Progenitor cell of endocrine pancreas (in vitro differentiated cells): ENCODE measurements around the gene TFDP1. TPM values are rescaled to one million over a fixed set of nuclear protein-coding genes. Genes with fewer than 3 reads are reported as not detected.
A peak's percentile ranks its signal among the peaks of the same experiment; 100 is the strongest.
"Not testable (repeated sequence)": the region's sequence is repeated elsewhere in the genome, so short reads cannot be mapped to it uniquely, and the experiment has no call there.

Experiments used
- DNase-seq: peaks from one replicate; pipeline ENCODE4 v3.0.0; 2021; ENCODE audit warnings: low spot score; ENCODE audit not compliant: unreplicated experiment
- H3K27ac Mint-ChIP-seq: 2 replicates; pipeline ENCODE4 v1.8.0; 2021; ENCODE audit warnings: mild to moderate bottlenecking, moderate library complexity, mixed read lengths
- H3K27me3 Mint-ChIP-seq: 2 replicates; pipeline ENCODE4 v1.8.0; 2021; ENCODE audit warnings: mixed read lengths
- H3K36me3 Mint-ChIP-seq: 2 replicates; pipeline ENCODE4 v1.8.0; 2022; ENCODE audit warnings: mixed read lengths; ENCODE audit not compliant: insufficient read depth
- H3K4me1 Mint-ChIP-seq: 2 replicates; pipeline ENCODE4 v1.8.0; 2021; ENCODE audit warnings: low read depth, mixed read lengths
- H3K4me3 Mint-ChIP-seq: 2 replicates; pipeline ENCODE4 v1.8.0; 2021; ENCODE audit warnings: low read depth, mild to moderate bottlenecking, moderate library complexity, mixed read lengths
- H3K9me3 Mint-ChIP-seq: 2 replicates; pipeline ENCODE4 v1.8.0; 2021; ENCODE audit warnings: low read depth, mixed read lengths
- total RNA-seq: library from RNA; stranded (reverse); gene quantifications from 2 replicates; pipeline ENCODE4 v1.2.1, GENCODE V29; 2021
- TF ChIP-seq, protein P1 (sequence below): fragments of 200-600 bp; sonication (generic); IDR thresholded peaks from one replicate; pipeline ENCODE4 v1.5.0; 2021; ENCODE audit warnings: antibody characterized with exemption, mild to moderate bottlenecking; ENCODE audit not compliant: unreplicated experiment

Gene TFDP1
- total RNA-seq, 1 donor from 2014 or later: 58.2 TPM

- Mint-ChIP-seq H3K27ac (no peak overlapping the region), H3K4me3 (no peak overlapping the region), H3K9me3 (no peaks in the 10 kb centered on the region), H3K4me1 (peaks cover 9% of the 10 kb centered on the region), H3K27me3 (no peaks in the 10 kb centered on the region), H3K36me3 (peaks cover 5% of the 10 kb centered on the region)
- DNase-seq: no peak
- TF ChIP-seq, protein P1, sequence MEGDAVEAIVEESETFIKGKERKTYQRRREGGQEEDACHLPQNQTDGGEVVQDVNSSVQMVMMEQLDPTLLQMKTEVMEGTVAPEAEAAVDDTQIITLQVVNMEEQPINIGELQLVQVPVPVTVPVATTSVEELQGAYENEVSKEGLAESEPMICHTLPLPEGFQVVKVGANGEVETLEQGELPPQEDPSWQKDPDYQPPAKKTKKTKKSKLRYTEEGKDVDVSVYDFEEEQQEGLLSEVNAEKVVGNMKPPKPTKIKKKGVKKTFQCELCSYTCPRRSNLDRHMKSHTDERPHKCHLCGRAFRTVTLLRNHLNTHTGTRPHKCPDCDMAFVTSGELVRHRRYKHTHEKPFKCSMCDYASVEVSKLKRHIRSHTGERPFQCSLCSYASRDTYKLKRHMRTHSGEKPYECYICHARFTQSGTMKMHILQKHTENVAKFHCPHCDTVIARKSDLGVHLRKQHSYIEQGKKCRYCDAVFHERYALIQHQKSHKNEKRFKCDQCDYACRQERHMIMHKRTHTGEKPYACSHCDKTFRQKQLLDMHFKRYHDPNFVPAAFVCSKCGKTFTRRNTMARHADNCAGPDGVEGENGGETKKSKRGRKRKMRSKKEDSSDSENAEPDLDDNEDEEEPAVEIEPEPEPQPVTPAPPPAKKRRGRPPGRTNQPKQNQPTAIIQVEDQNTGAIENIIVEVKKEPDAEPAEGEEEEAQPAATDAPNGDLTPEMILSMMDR: no peak
Observed at GRCh38 chr13:113589251-113589960, 4.9 kb downstream of the TFDP1 start.

- peaks cover 8% of the 10 kb centered on the region for H3K36me3 Mint-ChIP-seq
- H3K27me3 Mint-ChIP-seq: no peaks in the 10 kb centered on the region
- H3K27ac Mint-ChIP-seq: peak overlapping the region; percentile 9
- no peaks in the 10 kb centered on the region for H3K9me3 Mint-ChIP-seq
- TF ChIP-seq, protein P1: no peak
- DNase-seq: no peak
- peaks cover 9% of the 10 kb centered on the region for H3K4me1 Mint-ChIP-seq
- H3K4me3 Mint-ChIP-seq: no peak overlapping the region
Observed at GRCh38 chr13:113589961-113590339, 5.4 kb downstream of the TFDP1 start.

DNA sequence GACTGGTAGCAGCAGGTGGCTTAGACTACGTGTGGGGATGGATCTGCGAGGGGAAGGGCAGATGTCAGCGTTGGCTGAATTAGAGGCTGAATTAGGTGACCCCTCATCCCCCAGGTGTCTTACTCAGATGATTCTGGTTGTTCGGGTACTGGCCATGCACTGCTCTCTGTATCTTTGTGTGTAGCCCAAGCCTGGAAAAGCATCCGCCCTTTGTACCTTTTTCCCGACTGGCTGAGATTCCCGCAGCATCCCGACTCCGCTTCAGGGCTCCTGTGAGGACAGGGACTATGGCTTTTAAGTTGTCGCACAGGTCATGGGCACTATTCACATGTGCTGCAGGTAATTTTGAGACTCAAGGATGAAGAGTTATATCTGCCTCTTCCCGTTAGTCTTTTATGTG is 7.2 kb downstream of the TFDP1 start:
- Mint-ChIP-seq H3K4me1 (no peaks in the 10 kb centered on the region), H3K36me3 (peaks cover 20% of the 10 kb centered on the region), H3K27ac (peak overlapping the region; percentile 76), H3K9me3 (no peaks in the 10 kb centered on the region), H3K27me3 (no peaks in the 10 kb centered on the region), H3K4me3 (no peak overlapping the region)
- no peak for DNase-seq
- TF ChIP-seq, protein P1: no peak

- no peaks in the 10 kb centered on the region for H3K27me3 Mint-ChIP-seq
- H3K9me3 Mint-ChIP-seq: no peaks in the 10 kb centered on the region
- H3K4me1 Mint-ChIP-seq: no peaks in the 10 kb centered on the region
- H3K27ac Mint-ChIP-seq: no peak overlapping the region
- DNase-seq: no peak
- peaks cover 26% of the 10 kb centered on the region for H3K36me3 Mint-ChIP-seq
- H3K4me3 Mint-ChIP-seq: no peak overlapping the region
- TF ChIP-seq, protein P1: no peak
Observed at GRCh38 chr13:113592571-113592970, 8.0 kb downstream of the TFDP1 start.

GRCh38 chr13:113594066-113594821 is 9.7 kb downstream of the TFDP1 start:
- not testable (repeated sequence) for H3K9me3 Mint-ChIP-seq, H3K27ac Mint-ChIP-seq, DNase-seq, H3K4me1 Mint-ChIP-seq, H3K4me3 Mint-ChIP-seq, H3K27me3 Mint-ChIP-seq
- peaks cover 34% of the 10 kb centered on the region for H3K36me3 Mint-ChIP-seq
